HepG2 (cell line): ENCODE results near the gene PPP1R9B. TPM values are rescaled to one million over a fixed set of nuclear protein-coding genes. Genes with fewer than 3 reads are reported as not detected.
A peak's percentile ranks its signal among the peaks of the same experiment; 100 is the strongest.

ENCODE experiments used
- AHR ChIP-seq: IDR thresholded peaks from 2 replicates; pipeline ENCODE4 v1.6.1; 2018; ENCODE audit warnings: missing genetic modification reagents, missing compliant biosample characterization
- FOXO1 ChIP-seq: sonication (generic); formaldehyde crosslinking; IDR thresholded peaks from 2 replicates; pipeline ENCODE4 v1.4.0; 2020; ENCODE audit warnings: missing genetic modification reagents
- HMG20B ChIP-seq: conservative IDR thresholded peaks from 2 replicates; pipeline ENCODE4 v1.6.1; 2016; ENCODE audit warnings: missing genetic modification reagents, missing compliant biosample characterization
- SP2 ChIP-seq: sonication (generic); formaldehyde crosslinking; IDR thresholded peaks from 2 replicates; pipeline ENCODE4 v1.5.1; 2020; ENCODE audit warnings: mild to moderate bottlenecking, missing genetic modification reagents
- TRIM24 ChIP-seq: sonication (generic); formaldehyde crosslinking; IDR thresholded peaks from 2 replicates; pipeline ENCODE4 v1.8.0; 2022; ENCODE audit warnings: mild to moderate bottlenecking, missing genetic modification reagents
- ZC3H13 ChIP-seq: sonication (generic); formaldehyde crosslinking; IDR thresholded peaks from 2 replicates; pipeline ENCODE4 v1.8.1; 2023; ENCODE audit warnings: mild to moderate bottlenecking, missing genetic modification reagents, moderate library complexity
- ZFP1 ChIP-seq: IDR thresholded peaks from 2 replicates; pipeline ENCODE4 v1.6.1; 2016
- ZNF143 ChIP-seq: sonication (generic); formaldehyde crosslinking; IDR thresholded peaks from 2 replicates; pipeline ENCODE4 v1.4.0; 2020; ENCODE audit warnings: missing genetic modification reagents
- ZNF251 ChIP-seq: sonication (generic); formaldehyde crosslinking; IDR thresholded peaks from 2 replicates; pipeline ENCODE4 v1.9.0; 2021; ENCODE audit warnings: mild to moderate bottlenecking, missing genetic modification reagents
- ZNF3 ChIP-seq: IDR thresholded peaks from 2 replicates; pipeline ENCODE4 v1.7.0; 2017; ENCODE audit warnings: inconsistent platforms
- ZNF563 ChIP-seq: sonication (generic); formaldehyde crosslinking; IDR thresholded peaks from 2 replicates; pipeline ENCODE4 v1.8.0; 2022; ENCODE audit warnings: mild to moderate bottlenecking, moderate library complexity, missing genetic modification reagents
- ZNF7 ChIP-seq: IDR thresholded peaks from 2 replicates; pipeline ENCODE4 v1.6.1; 2016; ENCODE audit warnings: missing biosample characterization, missing genetic modification reagents
- ZNF709 ChIP-seq: sonication (generic); formaldehyde crosslinking; IDR thresholded peaks from 2 replicates; pipeline ENCODE4 v1.5.0; 2020; ENCODE audit warnings: mild to moderate bottlenecking, missing genetic modification reagents
- ZNF777 ChIP-seq: sonication (generic); formaldehyde crosslinking; IDR thresholded peaks from 2 replicates; pipeline ENCODE4 v1.4.0; 2020; ENCODE audit warnings: missing genetic modification reagents
- ZNF83 ChIP-seq: sonication (generic); formaldehyde crosslinking; IDR thresholded peaks from 2 replicates; pipeline ENCODE4 v1.4.0; 2020; ENCODE audit warnings: missing genetic modification reagents, mild to moderate bottlenecking, borderline replicate concordance
- ZSCAN25 ChIP-seq: sonication (generic); formaldehyde crosslinking; IDR thresholded peaks from 2 replicates; pipeline ENCODE4 v1.8.0; 2022; ENCODE audit warnings: mild to moderate bottlenecking, missing genetic modification reagents
- polyA plus RNA-seq, 8 experiments: library from polyadenylated mRNA; depleted of rRNA in 3 of 8; stranded (reverse) in 7 of 8; unstranded in 1 of 8; fragments of >200 nt; fragmentation: Illumina TruSeq in 4 of 8; extraction: Trizol in 4 of 8; gene quantifications; 2 replicates each; pipeline versions ENCODE4 v1.2.1 to v1.2.3, GENCODE V29; 2011 to 2016; ENCODE audit warnings: low read depth in 4 of 8, missing spikeins in 1 of 8, mixed read lengths in 1 of 8; ENCODE audit not compliant: insufficient read depth in 1 of 8
- total RNA-seq, 5 experiments: library from RNA; depleted of rRNA; stranded (reverse); fragments of >200 nt; fragmentation: Illumina TruSeq; extraction: Trizol; gene quantifications; 2 replicates each; pipeline ENCODE4 v1.2.3, GENCODE V29; 2016; ENCODE audit warnings: low read depth in 1 of 5
- TF ChIP-seq, protein P1 (sequence below): sonication (generic); formaldehyde crosslinking; IDR thresholded peaks from 2 replicates; pipeline ENCODE4 v1.8.1; 2023; ENCODE audit warnings: mild to moderate bottlenecking, inconsistent platforms, moderate library complexity, missing genetic modification reagents, borderline replicate concordance
- TF ChIP-seq, protein P2 (sequence below): sonication (generic); formaldehyde crosslinking; IDR thresholded peaks from 2 replicates; pipeline ENCODE4 v1.5.1; 2020; ENCODE audit warnings: missing genetic modification reagents, mild to moderate bottlenecking, borderline replicate concordance
- TF ChIP-seq, protein P3 (sequence below): sonication (generic); formaldehyde crosslinking; IDR thresholded peaks from 2 replicates; pipeline ENCODE4 v1.9.0; 2021; ENCODE audit warnings: missing genetic modification reagents, mild to moderate bottlenecking, borderline replicate concordance
- TF ChIP-seq, protein P4 (sequence below): sonication (generic); formaldehyde crosslinking; IDR thresholded peaks from 2 replicates; pipeline ENCODE4 v1.5.1; 2020; ENCODE audit warnings: mild to moderate bottlenecking, missing genetic modification reagents, moderate library complexity
- TF ChIP-seq, protein P5 (sequence below): sonication (generic); formaldehyde crosslinking; IDR thresholded peaks from 2 replicates; pipeline ENCODE4 v1.8.0; 2022; ENCODE audit warnings: mild to moderate bottlenecking, missing genetic modification reagents

PPP1R9B gene
- total and polyA plus RNA-seq, 2 of the 13 experiments (the other 11 are each of a cell fraction or from before 2014, with no cell fraction given): 9.4 to 15.8 TPM

DNA sequence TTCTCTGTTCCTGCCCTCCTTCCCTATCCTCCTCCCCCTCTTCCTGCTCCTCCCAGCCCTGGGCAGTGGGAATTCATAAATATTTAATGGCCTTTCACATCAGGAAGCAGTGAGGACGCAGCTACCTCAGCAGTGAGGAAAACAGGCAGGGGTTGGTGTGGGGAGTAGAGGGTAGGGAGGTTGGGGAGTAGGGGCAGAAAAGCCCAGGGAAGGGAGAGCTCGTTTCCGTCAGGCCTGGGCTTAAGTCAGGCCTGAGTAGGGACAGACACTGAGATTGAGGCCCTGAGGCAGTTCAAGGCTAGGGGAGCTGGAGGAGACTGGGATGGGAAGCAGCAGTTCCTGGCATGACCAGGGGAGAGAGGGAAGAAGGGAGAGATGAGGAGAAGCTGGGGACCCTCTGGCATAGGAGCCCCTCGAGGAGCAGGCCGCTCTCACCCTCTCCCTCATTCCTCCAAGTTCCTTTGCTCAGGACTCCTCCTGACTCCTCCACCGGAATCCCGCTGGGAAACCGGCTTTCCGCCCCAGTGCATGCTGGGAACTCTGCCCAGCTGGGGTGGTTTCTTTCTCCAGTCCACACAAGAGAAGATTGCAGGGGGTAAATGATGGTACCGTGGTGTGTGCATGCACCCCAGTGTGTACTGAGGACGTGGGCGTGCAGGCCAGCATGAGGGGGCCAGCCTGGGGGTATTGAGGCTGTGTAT, 26.7 kb downstream of the PPP1R9B start (continued):
- 0 out of 2 replicates have a peak, but pooled peaks have one; percentile 27 for TF ChIP-seq ZSCAN25 (CRISPR knock-in tag)
- TF ChIP-seq ZNF3 (CRISPR knock-in tag): no peak
- no peak for TF ChIP-seq ZFP1 (CRISPR knock-in tag)
- no peak for TF ChIP-seq ZNF709 (CRISPR knock-in tag)
- TF ChIP-seq ZNF7: no peak
- no peak for TF ChIP-seq ZNF83 (CRISPR knock-in tag)
- no peak for TF ChIP-seq FOXO1 (CRISPR knock-in tag)
- TF ChIP-seq TRIM24 (CRISPR knock-in tag): no peak
- TF ChIP-seq AHR: no peak
- TF ChIP-seq, protein P1, sequence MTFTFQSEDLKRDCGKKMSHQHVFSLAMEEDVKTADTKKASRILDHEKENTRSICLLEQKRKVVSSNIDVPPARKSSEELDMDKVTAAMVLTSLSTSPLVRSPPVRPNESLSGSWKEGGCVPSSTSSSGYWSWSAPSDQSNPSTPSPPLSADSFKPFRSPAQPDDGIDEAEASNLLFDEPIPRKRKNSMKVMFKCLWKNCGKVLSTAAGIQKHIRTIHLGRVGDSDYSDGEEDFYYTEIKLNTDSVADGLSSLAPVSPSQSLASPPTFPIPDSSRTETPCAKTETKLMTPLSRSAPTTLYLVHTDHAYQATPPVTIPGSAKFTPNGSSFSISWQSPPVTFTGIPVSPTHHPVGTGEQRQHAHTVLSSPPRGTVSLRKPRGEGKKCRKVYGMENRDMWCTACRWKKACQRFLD: no peak
- TF ChIP-seq HMG20B: no peak
- TF ChIP-seq, protein P2, sequence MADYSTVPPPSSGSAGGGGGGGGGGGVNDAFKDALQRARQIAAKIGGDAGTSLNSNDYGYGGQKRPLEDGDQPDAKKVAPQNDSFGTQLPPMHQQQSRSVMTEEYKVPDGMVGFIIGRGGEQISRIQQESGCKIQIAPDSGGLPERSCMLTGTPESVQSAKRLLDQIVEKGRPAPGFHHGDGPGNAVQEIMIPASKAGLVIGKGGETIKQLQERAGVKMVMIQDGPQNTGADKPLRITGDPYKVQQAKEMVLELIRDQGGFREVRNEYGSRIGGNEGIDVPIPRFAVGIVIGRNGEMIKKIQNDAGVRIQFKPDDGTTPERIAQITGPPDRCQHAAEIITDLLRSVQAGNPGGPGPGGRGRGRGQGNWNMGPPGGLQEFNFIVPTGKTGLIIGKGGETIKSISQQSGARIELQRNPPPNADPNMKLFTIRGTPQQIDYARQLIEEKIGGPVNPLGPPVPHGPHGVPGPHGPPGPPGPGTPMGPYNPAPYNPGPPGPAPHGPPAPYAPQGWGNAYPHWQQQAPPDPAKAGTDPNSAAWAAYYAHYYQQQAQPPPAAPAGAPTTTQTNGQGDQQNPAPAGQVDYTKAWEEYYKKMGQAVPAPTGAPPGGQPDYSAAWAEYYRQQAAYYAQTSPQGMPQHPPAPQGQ (CRISPR knock-in tag): no peak
- TF ChIP-seq, protein P3, sequence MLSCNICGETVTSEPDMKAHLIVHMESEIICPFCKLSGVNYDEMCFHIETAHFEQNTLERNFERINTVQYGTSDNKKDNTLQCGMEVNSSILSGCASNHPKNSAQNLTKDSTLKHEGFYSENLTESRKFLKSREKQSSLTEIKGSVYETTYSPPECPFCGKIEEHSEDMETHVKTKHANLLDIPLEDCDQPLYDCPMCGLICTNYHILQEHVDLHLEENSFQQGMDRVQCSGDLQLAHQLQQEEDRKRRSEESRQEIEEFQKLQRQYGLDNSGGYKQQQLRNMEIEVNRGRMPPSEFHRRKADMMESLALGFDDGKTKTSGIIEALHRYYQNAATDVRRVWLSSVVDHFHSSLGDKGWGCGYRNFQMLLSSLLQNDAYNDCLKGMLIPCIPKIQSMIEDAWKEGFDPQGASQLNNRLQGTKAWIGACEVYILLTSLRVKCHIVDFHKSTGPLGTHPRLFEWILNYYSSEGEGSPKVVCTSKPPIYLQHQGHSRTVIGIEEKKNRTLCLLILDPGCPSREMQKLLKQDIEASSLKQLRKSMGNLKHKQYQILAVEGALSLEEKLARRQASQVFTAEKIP: no peak
- no peak for TF ChIP-seq ZNF563 (CRISPR knock-in tag)
- TF ChIP-seq ZNF251 (CRISPR knock-in tag): no peak
- no peak for TF ChIP-seq SP2 (CRISPR knock-in tag)
- no peak for TF ChIP-seq ZNF777 (CRISPR knock-in tag)
- TF ChIP-seq ZC3H13 (CRISPR knock-in tag): no peak
- TF ChIP-seq, protein P4, sequence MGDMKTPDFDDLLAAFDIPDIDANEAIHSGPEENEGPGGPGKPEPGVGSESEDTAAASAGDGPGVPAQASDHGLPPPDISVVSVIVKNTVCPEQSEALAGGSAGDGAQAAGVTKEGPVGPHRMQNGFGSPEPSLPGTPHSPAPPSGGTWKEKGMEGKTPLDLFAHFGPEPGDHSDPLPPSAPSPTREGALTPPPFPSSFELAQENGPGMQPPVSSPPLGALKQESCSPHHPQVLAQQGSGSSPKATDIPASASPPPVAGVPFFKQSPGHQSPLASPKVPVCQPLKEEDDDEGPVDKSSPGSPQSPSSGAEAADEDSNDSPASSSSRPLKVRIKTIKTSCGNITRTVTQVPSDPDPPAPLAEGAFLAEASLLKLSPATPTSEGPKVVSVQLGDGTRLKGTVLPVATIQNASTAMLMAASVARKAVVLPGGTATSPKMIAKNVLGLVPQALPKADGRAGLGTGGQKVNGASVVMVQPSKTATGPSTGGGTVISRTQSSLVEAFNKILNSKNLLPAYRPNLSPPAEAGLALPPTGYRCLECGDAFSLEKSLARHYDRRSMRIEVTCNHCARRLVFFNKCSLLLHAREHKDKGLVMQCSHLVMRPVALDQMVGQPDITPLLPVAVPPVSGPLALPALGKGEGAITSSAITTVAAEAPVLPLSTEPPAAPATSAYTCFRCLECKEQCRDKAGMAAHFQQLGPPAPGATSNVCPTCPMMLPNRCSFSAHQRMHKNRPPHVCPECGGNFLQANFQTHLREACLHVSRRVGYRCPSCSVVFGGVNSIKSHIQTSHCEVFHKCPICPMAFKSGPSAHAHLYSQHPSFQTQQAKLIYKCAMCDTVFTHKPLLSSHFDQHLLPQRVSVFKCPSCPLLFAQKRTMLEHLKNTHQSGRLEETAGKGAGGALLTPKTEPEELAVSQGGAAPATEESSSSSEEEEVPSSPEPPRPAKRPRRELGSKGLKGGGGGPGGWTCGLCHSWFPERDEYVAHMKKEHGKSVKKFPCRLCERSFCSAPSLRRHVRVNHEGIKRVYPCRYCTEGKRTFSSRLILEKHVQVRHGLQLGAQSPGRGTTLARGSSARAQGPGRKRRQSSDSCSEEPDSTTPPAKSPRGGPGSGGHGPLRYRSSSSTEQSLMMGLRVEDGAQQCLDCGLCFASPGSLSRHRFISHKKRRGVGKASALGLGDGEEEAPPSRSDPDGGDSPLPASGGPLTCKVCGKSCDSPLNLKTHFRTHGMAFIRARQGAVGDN (CRISPR knock-in tag): peak; percentile 78
- TF ChIP-seq, protein P5, sequence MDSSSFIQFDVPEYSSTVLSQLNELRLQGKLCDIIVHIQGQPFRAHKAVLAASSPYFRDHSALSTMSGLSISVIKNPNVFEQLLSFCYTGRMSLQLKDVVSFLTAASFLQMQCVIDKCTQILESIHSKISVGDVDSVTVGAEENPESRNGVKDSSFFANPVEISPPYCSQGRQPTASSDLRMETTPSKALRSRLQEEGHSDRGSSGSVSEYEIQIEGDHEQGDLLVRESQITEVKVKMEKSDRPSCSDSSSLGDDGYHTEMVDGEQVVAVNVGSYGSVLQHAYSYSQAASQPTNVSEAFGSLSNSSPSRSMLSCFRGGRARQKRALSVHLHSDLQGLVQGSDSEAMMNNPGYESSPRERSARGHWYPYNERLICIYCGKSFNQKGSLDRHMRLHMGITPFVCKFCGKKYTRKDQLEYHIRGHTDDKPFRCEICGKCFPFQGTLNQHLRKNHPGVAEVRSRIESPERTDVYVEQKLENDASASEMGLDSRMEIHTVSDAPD (CRISPR knock-in tag): no peak
- peak; percentile 84 for TF ChIP-seq ZNF143 (CRISPR knock-in tag)
